Smooth muscle cell (in vitro differentiated cells): ENCODE data around the gene LRRIQ1. TPM values are rescaled to one million over a fixed set of nuclear protein-coding genes. Genes with fewer than 3 reads are reported as not detected.

Experiments used
- DNase-seq: peaks from one replicate; lab custom pipeline; 2025; ENCODE audit not compliant: unreplicated experiment; lab: John Stamatoyannopoulos, UW
- H2AFZ ChIP-seq: fragments of 200-600 bp; sonication (generic); 2 replicates; pipeline ENCODE4 v1.6.0; 2016; ENCODE audit warnings: antibody characterized with exemption, low read depth, mild to moderate bottlenecking
- H3F3A ChIP-seq: fragments of 200-600 bp; sonication (generic); 2 replicates; pipeline ENCODE4 v1.6.0; 2017; ENCODE audit warnings: antibody characterized with exemption, low read depth
- H3K27ac ChIP-seq: fragments of 200-600 bp; sonication (generic); 2 replicates; pipeline ENCODE4 v1.5.1; 2016; ENCODE audit warnings: low read depth, mild to moderate bottlenecking
- H3K27me3 ChIP-seq: fragments of 200-600 bp; sonication (generic); 2 replicates; pipeline ENCODE4 v1.6.1; 2016; ENCODE audit warnings: low read depth, mild to moderate bottlenecking
- H3K36me3 ChIP-seq: fragments of 200-600 bp; sonication (generic); 2 replicates; pipeline ENCODE4 v1.5.1; 2016; ENCODE audit warnings: low read depth
- H3K4me1 ChIP-seq: fragments of 200-600 bp; sonication (generic); 2 replicates; pipeline ENCODE4 v1.5.1; 2016; ENCODE audit warnings: low read depth
- H3K4me2 ChIP-seq: fragments of 200-600 bp; sonication (generic); 2 replicates; pipeline ENCODE4 v1.6.0; 2016; ENCODE audit warnings: mild to moderate bottlenecking
- H3K4me3 ChIP-seq: fragments of 200-600 bp; sonication (generic); 2 replicates; pipeline ENCODE4 v1.5.1; 2016; ENCODE audit warnings: mild to moderate bottlenecking
- H3K79me2 ChIP-seq: fragments of 200-600 bp; sonication (generic); 2 replicates; pipeline ENCODE4 v1.6.0; 2016; ENCODE audit warnings: low read depth, mild to moderate bottlenecking
- H3K9ac ChIP-seq: fragments of 200-600 bp; sonication (generic); 2 replicates; pipeline ENCODE4 v1.6.0; 2016; ENCODE audit warnings: low read depth
- H3K9me3 ChIP-seq: fragments of 200-600 bp; sonication (generic); replicated peaks from 2 replicates; pipeline ENCODE4 v1.5.1; 2016; ENCODE audit warnings: low read depth
- H4K20me1 ChIP-seq: fragments of 200-600 bp; sonication (generic); 2 replicates; pipeline ENCODE4 v1.6.0; 2016; ENCODE audit warnings: low read depth
- CTCF ChIP-seq: fragments of 200-600 bp; sonication (generic); IDR thresholded peaks from 2 replicates; pipeline ENCODE4 v1.5.1; 2017; ENCODE audit warnings: borderline replicate concordance, mild to moderate bottlenecking, antibody characterized with exemption; ENCODE audit not compliant: insufficient read depth, poor library complexity, severe bottlenecking
- WGBS: methylation state at CpG from one replicate; pipeline ENCODE4 v1.1.7; 2016; ENCODE audit warnings: low lambda C conversion rate; 5-methylcytosine and 5-hydroxymethylcytosine counted together
- polyA plus RNA-seq: library from polyadenylated mRNA; unstranded; fragments of >200 nt; fragmentation: Nextera tagmentation; extraction: Ambion mirVana; gene quantifications from 2 replicates; pipeline ENCODE4 v1.2.1, GENCODE V29; 2016
- total RNA-seq: library from RNA; depleted of rRNA; stranded (reverse); fragments of >200 nt; gene quantifications from 2 replicates; pipeline ENCODE4 v1.2.3, GENCODE V29; 2014

Gene LRRIQ1
- total and polyA plus RNA-seq, 2 experiments from 2014 or later: 1.3 TPM

DNA sequence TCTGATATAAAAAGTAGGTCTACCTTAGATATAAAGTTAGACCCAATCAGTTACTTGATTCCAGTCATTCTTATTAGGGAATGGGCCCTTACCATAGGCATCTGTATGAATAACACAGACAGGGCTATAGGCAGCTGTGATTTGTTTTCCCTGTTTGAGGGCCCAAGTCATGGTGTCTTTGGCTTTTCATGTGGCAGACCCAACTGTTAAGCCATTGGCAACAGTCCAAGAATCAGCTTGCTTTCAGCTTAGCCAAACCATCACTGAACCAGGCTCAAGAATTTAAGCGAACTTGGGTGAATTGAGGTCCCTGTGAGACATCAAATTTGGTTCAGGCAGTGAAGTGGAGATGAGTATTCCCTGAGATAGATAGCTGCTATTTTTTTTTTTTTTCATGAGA lies 111.2 kb downstream of the LRRIQ1 start:
- Histone ChIP-seq H3K36me3 (no peaks in the 10 kb centered on the region), H4K20me1 (no peaks in the 10 kb centered on the region), H3K4me1 (no peaks in the 10 kb centered on the region), H3K4me3 (no peak overlapping the region), H3K27me3 (no peaks in the 10 kb centered on the region), H3K27ac (no peak overlapping the region), H3F3A (no peaks in the 10 kb centered on the region), H2AFZ (no peak overlapping the region), H3K9me3 (no peaks in the 10 kb centered on the region), H3K79me2 (no peaks in the 10 kb centered on the region), H3K9ac (no peak overlapping the region), H3K4me2 (no peak overlapping the region)
- no peak for TF ChIP-seq CTCF
- WGBS: 96% methylated on average over 1 of the region's 1 CpG
- no peak for DNase-seq

GRCh38 chr12:85152311-85152729 lies 116.2 kb downstream of the LRRIQ1 start:
- no peaks in the 10 kb centered on the region for H3K79me2 ChIP-seq
- H3K9me3 ChIP-seq: no peaks in the 10 kb centered on the region
- 78% methylated on average over 2 of the region's 2 CpGs for WGBS
- H3K4me1 ChIP-seq: no peaks in the 10 kb centered on the region
- no peak for DNase-seq
- no peak overlapping the region for H3K9ac ChIP-seq
- no peak overlapping the region for H3K27ac ChIP-seq
- H3F3A ChIP-seq: no peaks in the 10 kb centered on the region
- H3K4me2 ChIP-seq: no peak overlapping the region
- no peak for TF ChIP-seq CTCF
- no peak overlapping the region for H2AFZ ChIP-seq
- H3K27me3 ChIP-seq: no peaks in the 10 kb centered on the region
- no peak overlapping the region for H3K4me3 ChIP-seq
- no peaks in the 10 kb centered on the region for H3K36me3 ChIP-seq
- no peaks in the 10 kb centered on the region for H4K20me1 ChIP-seq

DNA sequence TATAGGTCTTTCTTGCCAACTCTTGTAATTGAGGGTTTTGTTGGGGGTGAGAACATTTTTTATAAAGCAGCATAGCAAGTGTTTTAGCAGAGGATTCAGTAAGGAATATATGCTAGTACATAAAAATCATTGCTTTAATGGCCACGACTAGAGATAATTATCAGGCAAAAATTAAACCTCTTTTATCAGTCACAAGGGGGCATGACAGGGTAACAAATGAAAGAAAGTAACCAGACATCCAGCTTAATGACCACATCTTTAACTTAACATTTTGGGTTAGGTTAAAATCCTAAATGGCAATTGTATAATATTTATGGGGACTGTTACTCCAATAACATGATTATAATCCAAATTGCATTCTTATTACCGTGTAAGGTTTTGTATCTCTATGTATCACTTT lies 119.6 kb downstream of the LRRIQ1 start:
- no peaks in the 10 kb centered on the region for H3F3A ChIP-seq
- TF ChIP-seq CTCF: peak; percentile 23
- H3K79me2 ChIP-seq: no peaks in the 10 kb centered on the region
- no peaks in the 10 kb centered on the region for H3K27me3 ChIP-seq
- no peaks in the 10 kb centered on the region for H3K4me1 ChIP-seq
- H3K27ac ChIP-seq: no peak overlapping the region
- H2AFZ ChIP-seq: peak overlapping the region; percentile 70
- no peaks in the 10 kb centered on the region for H3K36me3 ChIP-seq
- no peak for DNase-seq
- H3K9ac ChIP-seq: no peak overlapping the region
- H3K4me2 ChIP-seq: no peak overlapping the region
- H3K4me3 ChIP-seq: no peak overlapping the region
- H3K9me3 ChIP-seq: no peaks in the 10 kb centered on the region
- H4K20me1 ChIP-seq: no peaks in the 10 kb centered on the region
- WGBS: 46% methylated on average over 2 of the region's 2 CpGs

DNA sequence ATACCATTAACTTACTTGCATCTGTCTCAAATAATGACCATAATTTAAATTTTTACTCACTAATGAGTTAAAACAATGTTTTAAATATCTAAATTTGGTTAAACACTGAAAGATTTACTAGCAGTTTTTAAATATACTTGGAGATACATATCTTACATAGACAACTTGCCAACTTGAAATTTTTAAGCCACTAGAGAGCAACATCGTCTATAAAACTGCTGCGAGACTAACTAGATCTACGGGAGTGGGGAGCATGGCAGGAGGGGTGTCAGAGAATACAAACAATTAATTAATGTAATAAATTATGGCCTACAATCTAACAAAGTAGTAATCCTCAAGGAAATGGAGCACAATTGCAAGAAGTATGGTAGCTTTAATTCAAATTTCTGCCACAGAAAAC lies 120.4 kb downstream of the LRRIQ1 start:
- Histone ChIP-seq H3K4me2 (no peak overlapping the region), H3F3A (no peaks in the 10 kb centered on the region), H3K27me3 (no peaks in the 10 kb centered on the region), H2AFZ (no peak overlapping the region), H3K9me3 (no peaks in the 10 kb centered on the region), H3K4me1 (no peaks in the 10 kb centered on the region), H3K4me3 (no peak overlapping the region), H3K36me3 (no peaks in the 10 kb centered on the region), H3K79me2 (no peaks in the 10 kb centered on the region), H3K27ac (no peak overlapping the region), H3K9ac (no peak overlapping the region), H4K20me1 (no peaks in the 10 kb centered on the region)
- no peak for TF ChIP-seq CTCF
- 72% methylated on average over 3 of the region's 3 CpGs for WGBS
- no peak for DNase-seq
